Activated CD4-positive, alpha-beta memory T cell treated with anti-CD3 and anti-CD28 coated beads for 36 hours (primary cell): ENCODE measurements around the gene NKAIN2. TPM values are rescaled to one million over a fixed set of nuclear protein-coding genes. Genes with fewer than 3 reads are reported as not detected.

ENCODE experiments used
- CTCF ChIA-PET: fragments of 350-600 bp; sonication (Branson Sonifier 250); formaldehyde crosslinking; loops from one replicate; lab custom pipeline; 2021; ENCODE audit warnings: antibody characterized with exemption, inconsistent platforms; lab: Charles Lee
- POLR2A ChIA-PET: fragments of 350-600 bp; sonication (Branson Sonifier 250); formaldehyde crosslinking; loops from one replicate; lab custom pipeline; 2021; ENCODE audit warnings: antibody characterized with exemption; lab: Charles Lee
- DNase-seq: peaks from one replicate; pipeline ENCODE4 v3.0.0-alpha.2; 2020
- H3K27ac Mint-ChIP-seq: one replicate; pipeline ENCODE4 v1.8.0; 2021; ENCODE audit warnings: mixed read lengths
- H3K27me3 Mint-ChIP-seq: one replicate; pipeline ENCODE4 v1.8.0; 2021; ENCODE audit warnings: mixed read lengths
- H3K36me3 Mint-ChIP-seq: one replicate; pipeline ENCODE4 v1.8.0; 2021; ENCODE audit warnings: mixed read lengths
- H3K4me1 Mint-ChIP-seq: one replicate; pipeline ENCODE4 v1.8.0; 2021; ENCODE audit warnings: low read depth, mixed read lengths
- H3K4me3 Mint-ChIP-seq: one replicate; pipeline ENCODE4 v1.8.0; 2021; ENCODE audit warnings: mild to moderate bottlenecking, mixed read lengths
- H3K9me3 Mint-ChIP-seq: one replicate; pipeline ENCODE4 v1.8.0; 2021; ENCODE audit warnings: mixed read lengths
- intact Hi-C: fragments of 100-400 bp; cut with micrococcal nuclease; formaldehyde crosslinking; loops from one replicate; pipeline ENCODE4 v1.15.1; 2023
- total RNA-seq, 2 experiments: library from RNA; stranded (reverse); gene quantifications; one replicate each; pipeline ENCODE4 v1.2.3, GENCODE V29; 2021

The NKAIN2 gene
- total RNA-seq, 2 experiments from 2014 or later, result not detected

GRCh38 chr6:123794190-123794589 lies 9.5 kb upstream of the NKAIN2 start:
- Mint-ChIP-seq H3K27ac (no peak overlapping the region), H3K36me3 (no peaks in the 10 kb centered on the region), H3K4me3 (no peak overlapping the region), H3K27me3 (peaks cover 2% of the 10 kb centered on the region), H3K4me1 (no peaks in the 10 kb centered on the region), H3K9me3 (no peaks in the 10 kb centered on the region)
- ChIA-PET CTCF (no interaction called here), POLR2A (no interaction called here)
- no peak for DNase-seq
- intact Hi-C loops, result no loop called here

GRCh38 chr6:123794799-123795198 lies 8.9 kb upstream of the NKAIN2 start:
- Mint-ChIP-seq H3K27ac (no peak overlapping the region), H3K4me1 (no peaks in the 10 kb centered on the region), H3K9me3 (no peaks in the 10 kb centered on the region), H3K36me3 (no peaks in the 10 kb centered on the region), H3K4me3 (no peak overlapping the region), H3K27me3 (no peaks in the 10 kb centered on the region)
- ChIA-PET POLR2A (no interaction called here), CTCF (no interaction called here)
- intact Hi-C loops, result no loop called here
- no peak for DNase-seq

GRCh38 chr6:123801067-123801466 lies 2.6 kb upstream of the NKAIN2 start:
- ChIA-PET POLR2A (no interaction called here), CTCF (no interaction called here)
- intact Hi-C loops, result loop anchor here (5.0 kb wide), 2 partner anchors 751 to 1311 kb away; no protein-coding TSS in a partner anchor
- H3K36me3 Mint-ChIP-seq, result no peaks in the 10 kb centered on the region
- H3K4me1 Mint-ChIP-seq, result peaks cover 11% of the 10 kb centered on the region
- peaks cover 33% of the 10 kb centered on the region for H3K27me3 Mint-ChIP-seq
- DNase-seq, result no peak
- no peaks in the 10 kb centered on the region for H3K9me3 Mint-ChIP-seq
- H3K27ac Mint-ChIP-seq, result no peak overlapping the region
- H3K4me3 Mint-ChIP-seq, result no peak overlapping the region

- ChIA-PET POLR2A (no interaction called here), CTCF (interaction anchor here (0.6 to 2.0 kb wide), 10 partner anchors 9 to 1051 kb away, joined by 3 to 8 read pairs (median 4); no protein-coding TSS in a partner anchor)
- H3K27ac Mint-ChIP-seq, result no peak overlapping the region
- no peaks in the 10 kb centered on the region for H3K36me3 Mint-ChIP-seq
- H3K9me3 Mint-ChIP-seq, result no peaks in the 10 kb centered on the region
- H3K4me3 Mint-ChIP-seq, result no peak overlapping the region
- no peak for DNase-seq
- H3K4me1 Mint-ChIP-seq, result peaks cover 11% of the 10 kb centered on the region
- intact Hi-C loops, result loop anchor here (2.0 to 5.0 kb wide), 4 partner anchors 750 to 1310 kb away; no protein-coding TSS in a partner anchor
- peaks cover 36% of the 10 kb centered on the region for H3K27me3 Mint-ChIP-seq
Observed at GRCh38 chr6:123802351-123802696, 1.3 kb upstream of the NKAIN2 start.

- peaks cover 11% of the 10 kb centered on the region for H3K4me1 Mint-ChIP-seq
- peak overlapping the region; percentile 45 for H3K4me3 Mint-ChIP-seq
- no peak overlapping the region for H3K27ac Mint-ChIP-seq
- ChIA-PET POLR2A (no interaction called here), CTCF (interaction anchor here (0.6 to 2.0 kb wide), 11 partner anchors 8 to 1050 kb away, joined by 3 to 8 read pairs (median 3); no protein-coding TSS in a partner anchor)
- H3K36me3 Mint-ChIP-seq, result no peaks in the 10 kb centered on the region
- intact Hi-C loops, result loop anchor here (2.0 to 5.0 kb wide), 4 partner anchors 749 to 1309 kb away; no protein-coding TSS in a partner anchor
- no peaks in the 10 kb centered on the region for H3K9me3 Mint-ChIP-seq
- H3K27me3 Mint-ChIP-seq, result peaks cover 39% of the 10 kb centered on the region
- DNase-seq, result peak; percentile 77
Observed at GRCh38 chr6:123802697-123803503, 765 bp upstream of the NKAIN2 start.

GRCh38 chr6:123804014-123804786 lies 535 bp downstream of the NKAIN2 start:
- H3K4me3 Mint-ChIP-seq, result peak overlapping the region; percentile 49
- H3K9me3 Mint-ChIP-seq, result no peaks in the 10 kb centered on the region
- no peaks in the 10 kb centered on the region for H3K36me3 Mint-ChIP-seq
- CTCF ChIA-PET, result interaction anchor here (2.0 kb wide), 1 partner anchor 15 kb away, joined by 8 read pairs; no protein-coding TSS in a partner anchor
- peaks cover 39% of the 10 kb centered on the region for H3K27me3 Mint-ChIP-seq
- DNase-seq, result peak; percentile 8
- H3K27ac Mint-ChIP-seq, result no peak overlapping the region
- H3K4me1 Mint-ChIP-seq, result peaks cover 11% of the 10 kb centered on the region
- POLR2A ChIA-PET, result no interaction called here
- intact Hi-C loops, result loop anchor here (5.0 kb wide), 2 partner anchors 748 to 1308 kb away; no protein-coding TSS in a partner anchor

- H3K4me1 Mint-ChIP-seq, result peaks cover 11% of the 10 kb centered on the region
- H3K27me3 Mint-ChIP-seq, result peaks cover 39% of the 10 kb centered on the region
- H3K36me3 Mint-ChIP-seq, result no peaks in the 10 kb centered on the region
- CTCF ChIA-PET, result interaction anchor here (1.0 kb wide), 1 partner anchor 29 kb away, joined by 3 read pairs; no protein-coding TSS in a partner anchor
- no peak for DNase-seq
- H3K27ac Mint-ChIP-seq, result no peak overlapping the region
- no peak overlapping the region for H3K4me3 Mint-ChIP-seq
- POLR2A ChIA-PET, result no interaction called here
- no peaks in the 10 kb centered on the region for H3K9me3 Mint-ChIP-seq
- intact Hi-C loops, result loop anchor here (5.0 kb wide), 2 partner anchors 747 to 1307 kb away; no protein-coding TSS in a partner anchor
Observed at GRCh38 chr6:123804787-123805540, 1.3 kb downstream of the NKAIN2 start.

GRCh38 chr6:123805921-123806320 lies 2.3 kb downstream of the NKAIN2 start:
- H3K4me1 Mint-ChIP-seq, result peaks cover 11% of the 10 kb centered on the region
- no peaks in the 10 kb centered on the region for H3K36me3 Mint-ChIP-seq
- H3K4me3 Mint-ChIP-seq, result no peak overlapping the region
- peaks cover 42% of the 10 kb centered on the region for H3K27me3 Mint-ChIP-seq
- intact Hi-C loops, result no loop called here
- POLR2A ChIA-PET, result no interaction called here
- no peaks in the 10 kb centered on the region for H3K9me3 Mint-ChIP-seq
- CTCF ChIA-PET, result interaction anchor here (1.0 kb wide), 1 partner anchor 30 kb away, joined by 3 read pairs; no protein-coding TSS in a partner anchor
- no peak for DNase-seq
- no peak overlapping the region for H3K27ac Mint-ChIP-seq

- H3K27ac Mint-ChIP-seq, result no peak overlapping the region
- H3K9me3 Mint-ChIP-seq, result no peaks in the 10 kb centered on the region
- H3K4me1 Mint-ChIP-seq, result peaks cover 11% of the 10 kb centered on the region
- intact Hi-C loops, result no loop called here
- no peak for DNase-seq
- no peak overlapping the region for H3K4me3 Mint-ChIP-seq
- H3K27me3 Mint-ChIP-seq, result peaks cover 40% of the 10 kb centered on the region
- ChIA-PET POLR2A (no interaction called here), CTCF (no interaction called here)
- no peaks in the 10 kb centered on the region for H3K36me3 Mint-ChIP-seq
Observed at GRCh38 chr6:123806561-123806960, 2.9 kb downstream of the NKAIN2 start.

- Mint-ChIP-seq H3K36me3 (no peaks in the 10 kb centered on the region), H3K4me1 (peaks cover 6% of the 10 kb centered on the region), H3K9me3 (no peaks in the 10 kb centered on the region), H3K4me3 (no peak overlapping the region), H3K27ac (no peak overlapping the region), H3K27me3 (peaks cover 31% of the 10 kb centered on the region)
- ChIA-PET CTCF (no interaction called here), POLR2A (no interaction called here)
- no peak for DNase-seq
- intact Hi-C loops, result no loop called here
Observed at GRCh38 chr6:123808556-123808955, 4.9 kb downstream of the NKAIN2 start.

GRCh38 chr6:123810214-123810613 lies 6.5 kb downstream of the NKAIN2 start:
- no peaks in the 10 kb centered on the region for H3K4me1 Mint-ChIP-seq
- ChIA-PET CTCF (no interaction called here), POLR2A (no interaction called here)
- intact Hi-C loops, result no loop called here
- no peak for DNase-seq
- H3K9me3 Mint-ChIP-seq, result no peaks in the 10 kb centered on the region
- no peaks in the 10 kb centered on the region for H3K36me3 Mint-ChIP-seq
- no peak overlapping the region for H3K27ac Mint-ChIP-seq
- H3K27me3 Mint-ChIP-seq, result peaks cover 17% of the 10 kb centered on the region
- no peak overlapping the region for H3K4me3 Mint-ChIP-seq
